HG03060 (cell line): ENCODE results near the gene FAM107B.

Source experiments
- ATAC-seq: cut with Tn5 transposase; IDR thresholded peaks from one replicate; pipeline ENCODE4 v1.9.1; 2021; ENCODE audit warnings: low read depth, moderate number of reproducible peaks; ENCODE audit not compliant: unreplicated experiment

The FAM107B gene

GRCh38 chr10:14779001-14779651 lies 4.4 kb upstream of the FAM107B start:
- no peak for ATAC-seq

- ATAC-seq, result no peak
Observed at GRCh38 chr10:14776546-14776945, 1.8 kb upstream of the FAM107B start.

- ATAC-seq, result no peak
Observed at GRCh38 chr10:14775656-14776055, 959 bp upstream of the FAM107B start.

- ATAC-seq, result no peak
Observed at GRCh38 chr10:14774214-14774580, 500 bp downstream of the FAM107B start.

GRCh38 chr10:14773551-14774213 lies 1.0 kb downstream of the FAM107B start:
- ATAC-seq, result no peak

- ATAC-seq, result no peak
Observed at GRCh38 chr10:14772399-14772798, 2.3 kb downstream of the FAM107B start.

- ATAC-seq, result no peak
Observed at GRCh38 chr10:14770927-14771326, 3.8 kb downstream of the FAM107B start.

GRCh38 chr10:14761372-14761771 lies 13.3 kb downstream of the FAM107B start:
- ATAC-seq, result no peak

DNA sequence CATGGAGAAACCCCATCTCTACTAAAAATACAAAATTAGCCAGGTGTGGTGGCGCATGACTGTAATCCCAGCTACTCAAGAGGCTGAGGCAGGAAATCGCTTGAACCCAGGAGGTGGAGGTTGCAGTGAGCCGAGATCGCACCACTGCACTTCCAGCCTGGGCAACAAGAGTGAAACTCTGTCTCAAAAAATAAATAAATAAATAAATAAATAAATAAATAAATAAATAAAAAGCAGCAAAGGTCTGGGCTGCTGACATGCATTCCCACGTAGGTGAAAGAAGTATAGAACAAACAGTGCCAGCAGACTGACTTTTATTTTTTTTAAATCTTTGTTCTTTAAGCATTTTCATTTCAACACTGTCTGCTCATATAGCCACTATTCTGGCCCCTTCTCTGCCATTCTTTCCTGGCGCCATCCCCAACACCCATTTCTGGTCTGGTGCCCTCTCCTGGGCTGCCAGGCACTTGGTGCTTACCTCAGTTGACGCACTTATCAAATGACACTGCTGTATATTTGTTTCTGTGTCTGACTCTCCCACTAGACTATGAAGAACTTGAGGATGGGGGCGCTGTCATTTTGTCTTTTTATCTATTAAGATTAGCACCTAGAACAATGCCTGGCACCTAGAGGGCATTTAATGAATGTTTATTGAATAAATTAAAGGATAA lies 15.6 kb downstream of the FAM107B start:
- ATAC-seq, result no peak

DNA sequence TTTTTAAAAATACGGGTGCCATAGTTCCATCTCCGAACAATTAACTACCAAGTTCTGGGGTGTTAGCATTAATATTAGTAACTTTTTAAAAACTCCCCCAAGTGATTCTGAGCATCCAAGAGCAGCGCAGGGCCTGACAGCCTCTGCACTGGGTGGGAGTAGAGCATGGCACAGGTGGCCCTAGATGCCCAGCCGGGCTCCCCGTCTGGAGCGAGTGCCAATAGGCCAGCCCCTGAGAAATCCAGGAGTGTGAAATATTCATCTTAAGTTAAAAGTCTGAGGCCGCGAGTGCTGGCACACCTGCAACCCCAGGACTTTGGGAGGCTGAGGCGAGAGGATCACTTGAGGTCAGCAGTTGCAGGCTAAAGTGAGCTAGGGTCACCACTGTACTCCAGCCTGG lies 16.2 kb downstream of the FAM107B start:
- ATAC-seq, result no peak

- ATAC-seq, result no peak
Observed at GRCh38 chr10:14757986-14758385, 16.7 kb downstream of the FAM107B start.

DNA sequence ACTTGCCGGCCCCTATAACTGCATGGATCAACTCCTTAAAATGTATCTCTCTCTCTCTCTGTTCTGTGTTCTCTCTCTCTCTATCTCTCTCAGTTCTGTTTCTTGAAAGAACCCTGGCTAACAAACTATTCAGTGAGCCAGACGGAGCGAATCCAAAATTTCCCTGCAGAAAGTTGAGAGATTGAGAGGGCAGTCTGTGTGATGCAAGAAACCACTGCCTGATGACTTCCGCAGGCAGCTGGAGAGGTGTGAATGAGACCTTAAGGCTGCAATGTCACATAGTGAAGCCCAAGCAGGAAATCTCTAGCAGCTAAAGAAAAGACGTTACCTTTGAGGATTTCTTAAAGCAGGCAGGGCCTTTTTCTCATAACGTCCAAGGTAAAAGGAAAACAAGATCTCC lies 17.3 kb downstream of the FAM107B start:
- no peak for ATAC-seq

DNA sequence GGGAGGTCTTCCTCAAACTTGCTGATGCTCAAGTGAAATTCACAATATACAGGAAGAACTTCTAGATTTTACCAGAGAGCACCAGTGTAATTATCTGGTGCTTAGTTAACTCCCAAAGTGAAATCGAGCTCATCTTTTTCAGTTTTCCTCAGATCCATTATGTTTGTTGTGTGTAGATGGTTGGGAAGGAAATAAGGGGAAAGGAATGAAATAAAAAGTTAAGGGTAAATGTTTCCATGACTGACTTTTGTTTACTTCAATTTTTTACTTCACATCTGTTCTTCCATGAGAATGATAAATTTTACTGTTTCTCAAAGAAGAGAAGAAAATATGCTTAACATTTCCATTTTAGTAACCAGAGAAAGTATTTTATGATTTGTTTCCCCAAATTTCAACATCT lies 21.3 kb downstream of the FAM107B start:
- ATAC-seq, result no peak

- no peak for ATAC-seq
Observed at GRCh38 chr10:14751921-14752320, 22.8 kb downstream of the FAM107B start.

DNA sequence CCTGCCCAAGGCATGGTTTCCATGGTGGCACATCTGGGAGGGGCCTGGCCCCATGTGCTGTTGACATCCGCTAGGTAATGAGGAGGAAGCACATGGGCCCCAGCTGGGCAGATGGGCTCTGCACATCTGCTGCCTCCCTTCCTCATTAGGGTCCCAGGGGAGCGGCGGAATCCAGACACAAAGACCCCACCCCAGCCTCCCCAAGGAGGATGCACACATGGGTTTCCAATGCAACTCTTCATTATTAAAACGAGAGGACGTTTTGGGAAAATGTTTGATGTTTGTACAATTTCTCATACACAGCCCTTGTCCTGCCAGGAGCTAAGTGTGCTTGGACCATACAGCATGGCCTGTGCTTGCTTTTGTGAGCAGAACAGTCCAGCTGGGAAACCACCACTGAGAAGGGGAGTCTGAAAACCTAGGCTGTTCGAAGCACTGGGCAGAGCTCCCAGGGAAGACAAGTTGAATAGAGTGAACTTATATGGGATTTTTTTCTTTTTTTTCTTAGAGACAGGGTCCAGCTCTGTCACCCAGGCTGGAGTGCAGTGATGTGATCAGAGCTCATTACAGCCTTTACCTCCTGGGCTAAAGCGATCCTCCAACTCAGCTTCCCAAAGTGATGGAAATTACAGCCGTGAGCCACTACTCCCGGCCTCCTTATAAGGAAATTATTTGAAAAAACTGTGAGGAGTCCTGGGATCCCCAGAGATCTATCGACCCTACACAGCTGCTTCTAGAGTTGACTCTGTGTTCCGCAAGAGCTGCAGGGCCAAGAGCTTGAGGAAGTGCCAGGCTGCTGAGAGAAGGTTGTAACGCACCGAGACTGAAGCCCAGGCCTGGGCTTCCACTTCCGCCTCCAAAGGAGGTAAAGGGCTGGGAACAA lies 23.4 kb downstream of the FAM107B start:
- ATAC-seq, result no peak

DNA sequence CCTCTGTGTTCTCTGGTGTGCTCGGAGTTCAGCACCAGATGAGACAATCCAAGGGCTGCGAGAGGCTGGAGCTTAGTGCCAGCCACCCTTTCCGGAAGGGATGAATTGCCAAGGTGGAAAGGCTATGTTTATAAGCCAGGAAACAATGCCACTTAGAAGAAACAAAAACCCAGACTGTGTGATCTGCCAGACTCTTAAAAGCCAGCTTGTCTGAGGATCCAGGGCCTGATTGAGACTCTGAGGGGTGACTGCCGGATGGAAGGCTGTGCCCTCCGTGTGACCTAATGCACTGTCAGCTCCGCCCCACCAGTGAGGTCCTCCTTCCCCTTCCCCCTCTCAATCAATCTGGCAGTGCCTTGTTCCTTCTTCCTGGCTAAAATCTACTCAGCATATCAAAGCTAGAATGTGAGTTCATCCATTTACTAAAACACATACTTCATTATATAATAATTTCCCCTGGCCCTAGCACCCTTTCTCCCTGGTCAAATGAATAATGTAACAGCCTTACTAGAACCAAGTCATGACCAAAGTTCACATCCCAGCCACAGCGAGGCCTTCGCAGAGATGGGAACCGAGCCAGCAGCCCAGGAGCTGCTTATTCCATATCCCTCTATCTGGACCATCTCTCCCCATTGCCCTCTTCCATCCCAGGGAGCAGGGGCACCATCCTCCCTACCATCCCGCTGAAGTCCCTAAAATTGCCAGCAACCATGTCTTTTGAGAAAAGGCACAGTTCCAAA lies 25.5 kb downstream of the FAM107B start:
- no peak for ATAC-seq

DNA sequence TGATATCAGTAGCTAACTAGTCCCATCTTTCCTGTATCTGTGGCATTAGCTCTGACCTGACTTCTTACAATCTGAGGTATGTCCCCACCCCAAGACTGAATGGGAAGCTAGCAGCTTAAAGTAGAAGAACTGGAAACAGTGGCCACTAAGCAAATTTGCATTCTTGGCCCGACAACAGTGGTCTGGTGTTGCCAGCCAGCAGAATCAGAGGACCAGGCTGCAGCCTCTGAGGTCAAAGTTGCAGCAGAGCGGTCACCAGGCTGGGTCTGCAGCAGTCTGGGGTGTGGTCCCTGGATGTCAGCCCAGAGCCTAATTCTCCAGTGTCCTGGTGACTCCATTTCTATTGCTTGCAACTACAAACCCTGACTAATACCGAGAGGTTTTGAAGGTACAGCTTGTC lies 26.3 kb downstream of the FAM107B start:
- no peak for ATAC-seq

DNA sequence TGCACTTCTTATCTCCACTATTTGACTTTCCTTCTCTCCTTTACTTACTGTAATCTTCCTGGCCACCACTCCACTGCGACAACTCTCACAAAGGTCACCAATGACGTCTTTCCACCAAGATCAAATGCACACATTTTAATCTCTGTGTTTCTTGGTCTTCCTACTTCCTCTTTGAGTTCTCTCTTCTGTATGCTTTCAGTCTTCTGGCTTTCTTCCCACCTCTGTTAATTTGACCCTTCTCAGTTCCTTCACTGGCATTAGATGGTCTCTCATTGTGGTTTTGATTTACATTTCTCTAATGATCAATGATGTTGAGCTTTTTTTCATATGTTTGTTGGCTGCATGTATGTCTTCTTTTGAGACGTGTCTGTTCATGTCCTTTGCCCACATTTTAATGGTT lies 31.9 kb downstream of the FAM107B start:
- peak; percentile 70 for ATAC-seq

GRCh38 chr10:14742382-14742781 lies 32.3 kb downstream of the FAM107B start:
- no peak for ATAC-seq

DNA sequence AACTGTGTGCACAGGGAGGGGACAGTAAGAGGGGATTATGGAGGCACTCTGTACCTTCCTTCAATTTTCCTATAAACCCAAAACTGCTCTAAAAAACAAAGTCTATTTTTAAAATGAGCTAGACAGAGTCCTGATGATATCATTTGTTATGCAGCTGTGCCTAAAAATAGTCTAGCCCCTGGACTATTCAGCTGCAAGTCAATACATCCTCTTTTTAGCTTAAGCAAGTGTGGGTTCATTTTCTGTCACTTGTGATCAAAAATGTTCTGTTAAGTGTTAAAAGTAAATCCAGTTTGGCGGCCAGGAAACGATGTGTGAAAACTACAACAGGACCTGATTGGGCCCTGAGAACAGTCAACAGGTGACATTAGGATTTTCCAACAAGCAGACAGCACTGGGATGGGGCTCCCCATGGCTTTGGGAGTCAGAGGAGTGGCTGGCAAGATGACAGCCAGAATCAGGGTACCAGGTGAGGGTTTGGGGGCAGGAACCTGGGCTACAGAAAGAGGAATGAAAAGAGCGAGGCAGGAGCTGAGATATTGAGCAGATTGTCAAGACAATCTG lies 33.9 kb downstream of the FAM107B start:
- no peak for ATAC-seq
